ENCODE measurements around the gene EML6. TPM values are rescaled to one million over a fixed set of nuclear protein-coding genes. Genes with fewer than 3 reads are reported as not detected.

The EML6 gene
- total and polyA plus RNA-seq, 2 experiments from 2014 or later, result 2.7 to 6.2 TPM

DNA sequence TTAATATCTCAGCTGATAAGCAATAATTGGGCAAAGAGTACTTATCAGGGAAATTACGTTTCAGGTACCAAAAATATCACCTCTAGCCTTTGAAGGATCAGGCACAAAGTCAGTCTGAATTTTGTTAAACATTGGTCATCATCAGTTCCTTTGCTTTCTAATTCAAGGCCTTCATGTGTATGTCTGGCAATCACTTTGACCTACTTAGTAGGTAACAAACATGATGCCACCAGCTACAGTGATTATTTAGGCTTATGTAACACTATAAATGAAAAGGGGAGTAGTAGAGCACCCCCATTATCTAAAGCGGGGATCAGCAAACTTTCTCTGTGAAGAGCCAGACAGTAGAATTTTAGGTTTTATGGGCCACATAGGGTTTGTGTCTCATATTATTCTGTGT, 251.7 kb downstream of the EML6 start (continued):
- TF ChIP-seq JUNB (IDR thresholded peaks at IDR 0.05; ENCODE audit: unreplicated experiment), result no peak

DNA sequence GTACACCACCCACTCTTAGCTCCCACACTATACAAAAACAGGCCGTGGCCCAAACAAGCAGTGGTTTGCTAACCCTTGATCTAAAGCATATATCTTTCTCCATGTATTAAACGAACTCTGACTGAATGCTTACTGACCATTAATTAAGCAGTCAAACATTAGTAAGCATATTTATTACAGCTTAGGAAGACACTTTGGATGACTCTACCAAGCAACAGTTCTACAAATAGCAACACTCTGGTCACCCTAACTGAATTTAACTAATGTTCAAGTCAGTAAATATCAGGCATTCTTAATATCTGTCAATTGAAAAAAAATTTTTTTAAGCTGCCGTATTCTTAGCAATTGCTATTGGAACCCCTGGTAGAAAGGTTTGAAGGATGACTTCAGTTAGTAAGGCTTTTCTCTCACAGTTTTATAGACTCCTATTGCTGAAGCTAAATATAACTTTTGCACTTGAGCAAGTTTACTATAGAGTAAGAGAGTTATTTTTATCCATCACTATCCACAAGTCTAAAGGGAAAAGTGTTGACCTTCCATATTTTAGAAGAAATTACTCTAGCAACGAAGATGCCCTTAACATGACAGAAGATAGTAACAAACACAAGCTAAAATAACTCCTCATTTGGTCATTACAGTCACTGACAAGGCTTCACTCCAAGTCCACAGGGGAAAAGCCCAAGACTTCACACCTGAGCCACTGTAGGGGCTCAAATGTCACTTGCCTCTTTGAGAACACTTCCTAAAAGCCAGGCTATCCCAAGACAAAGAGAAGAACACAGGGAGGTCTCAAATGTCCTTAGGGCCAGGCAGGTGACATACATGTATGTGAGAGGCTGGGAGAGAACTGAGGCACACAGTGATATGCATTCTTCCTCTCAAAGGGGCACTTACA, 252.4 kb downstream of the EML6 start:
- no peak overlapping the region for H3K4me3 ChIP-seq
- Mint-ChIP-seq H3K4me3 (no peak overlapping the region), H3K9me3 (no peaks in the 10 kb centered on the region), H3K4me1 (peaks cover 8% of the 10 kb centered on the region), H3K27ac (no peak overlapping the region), H3K27me3 (ENCODE audit: insufficient read depth, low read depth, poor library complexity) (no peaks in the 10 kb centered on the region), H3K36me3 (ENCODE audit: low read depth) (peaks cover 26% of the 10 kb centered on the region; the same call in 2 of the 3 replicates)
- ATAC-seq (no peak; the same call in 2 of the 3 replicates), DNase-seq (ENCODE audit: low spot score) (no peak)
- H3K27me3 ChIP-seq (ENCODE audit: insufficient read depth), result no peaks in the 10 kb centered on the region
- no peaks in the 10 kb centered on the region for H3K9me2 ChIP-seq (ENCODE audit: insufficient read depth)
- peaks cover 27% of the 10 kb centered on the region for H4K20me1 ChIP-seq (replicated peaks; ENCODE audit: insufficient read depth)
- H3K27ac ChIP-seq (ENCODE audit: low read depth), result peak overlapping the region; percentile 36
- peaks cover 71% of the 10 kb centered on the region for H3K79me2 ChIP-seq (replicated peaks; ENCODE audit: insufficient read depth)
- no peaks in the 10 kb centered on the region for H3K4me1 ChIP-seq (ENCODE audit: insufficient read depth)
- H3K4me2 ChIP-seq, result no peak overlapping the region
- H3K36me3 ChIP-seq (ENCODE audit: insufficient read depth), result peaks cover 4% of the 10 kb centered on the region; the same call in 1 of the 2 replicates
- H3F3A ChIP-seq (replicated peaks; ENCODE audit: low read depth), result no peaks in the 10 kb centered on the region
- H2AFZ ChIP-seq, result no peak overlapping the region
- TF ChIP-seq STAT1 (IDR thresholded peaks at IDR 0.05; ENCODE audit: unreplicated experiment), result no peak
- no peak for TF ChIP-seq ZNF331 (CRISPR knock-in tag; IDR thresholded peaks at IDR 0.05; ENCODE audit: low read depth)
- no peak for TF ChIP-seq CREB1 (CRISPR knock-in tag; IDR thresholded peaks at IDR 0.05; ENCODE audit: low read depth)
- no peak for TF ChIP-seq JUNB (IDR thresholded peaks at IDR 0.05; ENCODE audit: unreplicated experiment)
- TF ChIP-seq, protein P1, sequence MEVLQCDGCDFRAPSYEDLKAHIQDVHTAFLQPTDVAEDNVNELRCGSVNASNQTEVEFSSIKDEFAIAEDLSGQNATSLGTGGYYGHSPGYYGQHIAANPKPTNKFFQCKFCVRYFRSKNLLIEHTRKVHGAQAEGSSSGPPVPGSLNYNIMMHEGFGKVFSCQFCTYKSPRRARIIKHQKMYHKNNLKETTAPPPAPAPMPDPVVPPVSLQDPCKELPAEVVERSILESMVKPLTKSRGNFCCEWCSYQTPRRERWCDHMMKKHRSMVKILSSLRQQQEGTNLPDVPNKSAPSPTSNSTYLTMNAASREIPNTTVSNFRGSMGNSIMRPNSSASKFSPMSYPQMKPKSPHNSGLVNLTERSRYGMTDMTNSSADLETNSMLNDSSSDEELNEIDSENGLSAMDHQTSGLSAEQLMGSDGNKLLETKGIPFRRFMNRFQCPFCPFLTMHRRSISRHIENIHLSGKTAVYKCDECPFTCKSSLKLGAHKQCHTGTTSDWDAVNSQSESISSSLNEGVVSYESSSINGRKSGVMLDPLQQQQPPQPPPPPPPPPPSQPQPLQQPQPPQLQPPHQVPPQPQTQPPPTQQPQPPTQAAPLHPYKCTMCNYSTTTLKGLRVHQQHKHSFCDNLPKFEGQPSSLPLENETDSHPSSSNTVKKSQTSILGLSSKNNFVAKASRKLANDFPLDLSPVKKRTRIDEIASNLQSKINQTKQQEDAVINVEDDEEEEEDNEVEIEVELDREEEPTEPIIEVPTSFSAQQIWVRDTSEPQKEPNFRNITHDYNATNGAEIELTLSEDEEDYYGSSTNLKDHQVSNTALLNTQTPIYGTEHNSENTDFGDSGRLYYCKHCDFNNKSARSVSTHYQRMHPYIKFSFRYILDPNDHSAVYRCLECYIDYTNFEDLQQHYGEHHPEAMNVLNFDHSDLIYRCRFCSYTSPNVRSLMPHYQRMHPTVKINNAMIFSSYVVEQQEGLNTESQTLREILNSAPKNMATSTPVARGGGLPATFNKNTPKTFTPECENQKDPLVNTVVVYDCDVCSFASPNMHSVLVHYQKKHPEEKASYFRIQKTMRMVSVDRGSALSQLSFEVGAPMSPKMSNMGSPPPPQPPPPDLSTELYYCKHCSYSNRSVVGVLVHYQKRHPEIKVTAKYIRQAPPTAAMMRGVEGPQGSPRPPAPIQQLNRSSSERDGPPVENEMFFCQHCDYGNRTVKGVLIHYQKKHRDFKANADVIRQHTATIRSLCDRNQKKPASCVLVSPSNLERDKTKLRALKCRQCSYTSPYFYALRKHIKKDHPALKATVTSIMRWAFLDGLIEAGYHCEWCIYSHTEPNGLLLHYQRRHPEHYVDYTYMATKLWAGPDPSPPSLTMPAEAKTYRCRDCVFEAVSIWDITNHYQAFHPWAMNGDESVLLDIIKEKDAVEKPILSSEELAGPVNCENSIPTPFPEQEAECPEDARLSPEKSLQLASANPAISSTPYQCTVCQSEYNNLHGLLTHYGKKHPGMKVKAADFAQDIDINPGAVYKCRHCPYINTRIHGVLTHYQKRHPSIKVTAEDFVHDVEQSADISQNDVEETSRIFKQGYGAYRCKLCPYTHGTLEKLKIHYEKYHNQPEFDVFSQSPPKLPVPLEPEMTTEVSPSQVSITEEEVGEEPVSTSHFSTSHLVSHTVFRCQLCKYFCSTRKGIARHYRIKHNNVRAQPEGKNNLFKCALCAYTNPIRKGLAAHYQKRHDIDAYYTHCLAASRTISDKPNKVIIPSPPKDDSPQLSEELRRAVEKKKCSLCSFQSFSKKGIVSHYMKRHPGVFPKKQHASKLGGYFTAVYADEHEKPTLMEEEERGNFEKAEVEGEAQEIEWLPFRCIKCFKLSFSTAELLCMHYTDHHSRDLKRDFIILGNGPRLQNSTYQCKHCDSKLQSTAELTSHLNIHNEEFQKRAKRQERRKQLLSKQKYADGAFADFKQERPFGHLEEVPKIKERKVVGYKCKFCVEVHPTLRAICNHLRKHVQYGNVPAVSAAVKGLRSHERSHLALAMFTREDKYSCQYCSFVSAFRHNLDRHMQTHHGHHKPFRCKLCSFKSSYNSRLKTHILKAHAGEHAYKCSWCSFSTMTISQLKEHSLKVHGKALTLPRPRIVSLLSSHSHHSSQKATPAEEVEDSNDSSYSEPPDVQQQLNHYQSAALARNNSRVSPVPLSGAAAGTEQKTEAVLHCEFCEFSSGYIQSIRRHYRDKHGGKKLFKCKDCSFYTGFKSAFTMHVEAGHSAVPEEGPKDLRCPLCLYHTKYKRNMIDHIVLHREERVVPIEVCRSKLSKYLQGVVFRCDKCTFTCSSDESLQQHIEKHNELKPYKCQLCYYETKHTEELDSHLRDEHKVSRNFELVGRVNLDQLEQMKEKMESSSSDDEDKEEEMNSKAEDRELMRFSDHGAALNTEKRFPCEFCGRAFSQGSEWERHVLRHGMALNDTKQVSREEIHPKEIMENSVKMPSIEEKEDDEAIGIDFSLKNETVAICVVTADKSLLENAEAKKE (CRISPR knock-in tag; IDR thresholded peaks at IDR 0.05), result no peak
- no peak for TF ChIP-seq POLR2AphosphoS5 (IDR thresholded peaks at IDR 0.05; ENCODE audit: low read depth)
- TF ChIP-seq EZH2phosphoT487 (IDR thresholded peaks at IDR 0.05; ENCODE audit: unreplicated experiment), result no peak
- no peak for TF ChIP-seq ZNF114 (CRISPR knock-in tag; IDR thresholded peaks at IDR 0.05)
- TF ChIP-seq, protein P2, sequence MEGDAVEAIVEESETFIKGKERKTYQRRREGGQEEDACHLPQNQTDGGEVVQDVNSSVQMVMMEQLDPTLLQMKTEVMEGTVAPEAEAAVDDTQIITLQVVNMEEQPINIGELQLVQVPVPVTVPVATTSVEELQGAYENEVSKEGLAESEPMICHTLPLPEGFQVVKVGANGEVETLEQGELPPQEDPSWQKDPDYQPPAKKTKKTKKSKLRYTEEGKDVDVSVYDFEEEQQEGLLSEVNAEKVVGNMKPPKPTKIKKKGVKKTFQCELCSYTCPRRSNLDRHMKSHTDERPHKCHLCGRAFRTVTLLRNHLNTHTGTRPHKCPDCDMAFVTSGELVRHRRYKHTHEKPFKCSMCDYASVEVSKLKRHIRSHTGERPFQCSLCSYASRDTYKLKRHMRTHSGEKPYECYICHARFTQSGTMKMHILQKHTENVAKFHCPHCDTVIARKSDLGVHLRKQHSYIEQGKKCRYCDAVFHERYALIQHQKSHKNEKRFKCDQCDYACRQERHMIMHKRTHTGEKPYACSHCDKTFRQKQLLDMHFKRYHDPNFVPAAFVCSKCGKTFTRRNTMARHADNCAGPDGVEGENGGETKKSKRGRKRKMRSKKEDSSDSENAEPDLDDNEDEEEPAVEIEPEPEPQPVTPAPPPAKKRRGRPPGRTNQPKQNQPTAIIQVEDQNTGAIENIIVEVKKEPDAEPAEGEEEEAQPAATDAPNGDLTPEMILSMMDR (conservative IDR thresholded peaks at IDR 0.05; ENCODE audit: low read depth in 2 of 2), result no peak
- TF ChIP-seq, protein P3, sequence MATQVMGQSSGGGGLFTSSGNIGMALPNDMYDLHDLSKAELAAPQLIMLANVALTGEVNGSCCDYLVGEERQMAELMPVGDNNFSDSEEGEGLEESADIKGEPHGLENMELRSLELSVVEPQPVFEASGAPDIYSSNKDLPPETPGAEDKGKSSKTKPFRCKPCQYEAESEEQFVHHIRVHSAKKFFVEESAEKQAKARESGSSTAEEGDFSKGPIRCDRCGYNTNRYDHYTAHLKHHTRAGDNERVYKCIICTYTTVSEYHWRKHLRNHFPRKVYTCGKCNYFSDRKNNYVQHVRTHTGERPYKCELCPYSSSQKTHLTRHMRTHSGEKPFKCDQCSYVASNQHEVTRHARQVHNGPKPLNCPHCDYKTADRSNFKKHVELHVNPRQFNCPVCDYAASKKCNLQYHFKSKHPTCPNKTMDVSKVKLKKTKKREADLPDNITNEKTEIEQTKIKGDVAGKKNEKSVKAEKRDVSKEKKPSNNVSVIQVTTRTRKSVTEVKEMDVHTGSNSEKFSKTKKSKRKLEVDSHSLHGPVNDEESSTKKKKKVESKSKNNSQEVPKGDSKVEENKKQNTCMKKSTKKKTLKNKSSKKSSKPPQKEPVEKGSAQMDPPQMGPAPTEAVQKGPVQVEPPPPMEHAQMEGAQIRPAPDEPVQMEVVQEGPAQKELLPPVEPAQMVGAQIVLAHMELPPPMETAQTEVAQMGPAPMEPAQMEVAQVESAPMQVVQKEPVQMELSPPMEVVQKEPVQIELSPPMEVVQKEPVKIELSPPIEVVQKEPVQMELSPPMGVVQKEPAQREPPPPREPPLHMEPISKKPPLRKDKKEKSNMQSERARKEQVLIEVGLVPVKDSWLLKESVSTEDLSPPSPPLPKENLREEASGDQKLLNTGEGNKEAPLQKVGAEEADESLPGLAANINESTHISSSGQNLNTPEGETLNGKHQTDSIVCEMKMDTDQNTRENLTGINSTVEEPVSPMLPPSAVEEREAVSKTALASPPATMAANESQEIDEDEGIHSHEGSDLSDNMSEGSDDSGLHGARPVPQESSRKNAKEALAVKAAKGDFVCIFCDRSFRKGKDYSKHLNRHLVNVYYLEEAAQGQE (IDR thresholded peaks at IDR 0.05; ENCODE audit: unreplicated experiment), result no peak
- TF ChIP-seq NANOG (IDR thresholded peaks at IDR 0.05; ENCODE audit: borderline replicate concordance), result no peak
- no peak for TF ChIP-seq EZH2 (IDR thresholded peaks at IDR 0.05; ENCODE audit: low read depth, unreplicated experiment)

All from GM23338 (cell line).